NOMO-1 treated with dmso at 0.1 percent for 144 hours (cell line): ENCODE data around the gene PLAGL2.

ENCODE experiments used
- DNase-seq: peaks from one replicate; lab custom pipeline; 2025; ENCODE audit not compliant: unreplicated experiment; lab: John Stamatoyannopoulos, UW

The PLAGL2 gene

GRCh38 chr20:32153771-32154170 is 53.8 kb downstream of the PLAGL2 start:
- DNase-seq, result no peak

- no peak for DNase-seq
Measured at GRCh38 chr20:32153156-32153665, 54.3 kb downstream of the PLAGL2 start.

GRCh38 chr20:32152421-32153155 is 55.0 kb downstream of the PLAGL2 start:
- DNase-seq, result no peak

GRCh38 chr20:32150291-32150848 is 57.2 kb downstream of the PLAGL2 start:
- no peak for DNase-seq

- DNase-seq, result no peak
Measured at GRCh38 chr20:32149566-32150170, 57.9 kb downstream of the PLAGL2 start.

GRCh38 chr20:32144898-32145662 is 62.5 kb downstream of the PLAGL2 start:
- no peak for DNase-seq

- no peak for DNase-seq
Measured at GRCh38 chr20:32142991-32143390, 64.6 kb downstream of the PLAGL2 start.
